ENCODE data around the gene CLEC20A. TPM values are rescaled to one million over a fixed set of nuclear protein-coding genes. Genes with fewer than 3 reads are reported as not detected.

CLEC20A gene
- polyA plus RNA-seq, 6 donors from 2014 or later: 2.7 to 50.3 (median 21.3) TPM

GRCh38 chr1:178490136-178490535 lies 6.6 kb downstream of the CLEC20A start:
- H3K27ac Mint-ChIP-seq: no peak overlapping the region
- no peaks in the 10 kb centered on the region for H3K36me3 Mint-ChIP-seq
- H3K9me3 Mint-ChIP-seq: no peaks in the 10 kb centered on the region
- H3K27me3 Mint-ChIP-seq: no peaks in the 10 kb centered on the region
- peak overlapping the region in 2 of 8 donors; percentile 18 to 70 for H3K4me3 Mint-ChIP-seq
- DNase-seq: no peak
- H3K4me1 Mint-ChIP-seq: peaks cover 21 to 30% (median 29%) of the 10 kb centered on the region in 3 donors
- no peak for ATAC-seq (ENCODE audit: low read depth in 2 of 2)

DNA sequence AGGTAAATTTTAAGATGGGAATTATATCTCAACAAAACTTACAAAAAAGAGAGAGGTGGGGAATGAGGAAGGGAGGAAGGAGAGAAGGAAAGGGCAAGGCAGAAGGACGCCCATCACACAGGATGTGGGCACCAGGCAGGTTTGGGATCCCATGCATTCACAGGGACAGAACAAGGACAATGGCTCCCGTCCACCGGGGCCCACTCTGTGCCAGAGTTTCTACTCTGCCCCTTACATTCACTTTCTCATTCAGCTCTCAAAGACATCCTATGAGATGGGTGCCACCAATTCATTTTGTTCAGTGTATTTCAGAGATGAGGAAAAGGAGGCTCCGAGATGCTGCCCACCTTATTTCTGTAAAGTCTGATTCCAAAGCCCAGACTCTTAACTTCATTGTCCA lies 7.4 kb downstream of the CLEC20A start:
- H3K27ac Mint-ChIP-seq: no peak overlapping the region
- no peak overlapping the region for H3K4me3 Mint-ChIP-seq
- ATAC-seq (ENCODE audit: low read depth in 2 of 2) (no peak), DNase-seq (no peak)
- no peaks in the 10 kb centered on the region for H3K27me3 Mint-ChIP-seq
- H3K9me3 Mint-ChIP-seq: no peaks in the 10 kb centered on the region
- no peaks in the 10 kb centered on the region for H3K36me3 Mint-ChIP-seq
- peaks cover 27 to 36% (median 36%) of the 10 kb centered on the region in 3 donors for H3K4me1 Mint-ChIP-seq

DNA sequence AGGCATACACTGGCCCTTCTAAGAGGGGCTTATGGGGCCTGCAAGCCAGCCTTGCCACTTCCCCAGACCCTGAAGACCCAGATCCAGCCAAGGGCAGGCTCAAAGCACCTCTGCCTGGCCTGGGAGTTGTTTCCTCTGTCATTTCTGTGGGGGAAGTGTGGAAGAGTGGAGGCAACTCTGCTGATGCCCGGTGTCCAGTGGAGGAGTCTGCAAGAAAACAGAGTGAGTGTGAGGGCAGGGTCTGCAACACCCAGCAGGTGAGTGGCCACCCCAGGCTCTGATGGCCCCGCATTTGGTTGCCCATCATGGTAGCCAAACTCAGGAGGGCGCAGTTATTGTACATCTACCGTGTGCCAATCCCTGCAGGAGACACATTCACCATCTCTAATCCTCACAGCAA lies 8.4 kb downstream of the CLEC20A start:
- Mint-ChIP-seq H3K4me1 (peaks cover 32 to 44% (median 41%) of the 10 kb centered on the region in 3 donors), H3K27ac (peak overlapping the region in 3 of 6 donors; percentile 72 to 95 (median 84)), H3K36me3 (no peaks in the 10 kb centered on the region), H3K27me3 (no peaks in the 10 kb centered on the region), H3K4me3 (peak overlapping the region in 4 of 8 donors; percentile 20 to 69 (median 46)), H3K9me3 (no peaks in the 10 kb centered on the region)
- ATAC-seq (ENCODE audit: low read depth in 2 of 2): no peak
- no peak for DNase-seq

DNA sequence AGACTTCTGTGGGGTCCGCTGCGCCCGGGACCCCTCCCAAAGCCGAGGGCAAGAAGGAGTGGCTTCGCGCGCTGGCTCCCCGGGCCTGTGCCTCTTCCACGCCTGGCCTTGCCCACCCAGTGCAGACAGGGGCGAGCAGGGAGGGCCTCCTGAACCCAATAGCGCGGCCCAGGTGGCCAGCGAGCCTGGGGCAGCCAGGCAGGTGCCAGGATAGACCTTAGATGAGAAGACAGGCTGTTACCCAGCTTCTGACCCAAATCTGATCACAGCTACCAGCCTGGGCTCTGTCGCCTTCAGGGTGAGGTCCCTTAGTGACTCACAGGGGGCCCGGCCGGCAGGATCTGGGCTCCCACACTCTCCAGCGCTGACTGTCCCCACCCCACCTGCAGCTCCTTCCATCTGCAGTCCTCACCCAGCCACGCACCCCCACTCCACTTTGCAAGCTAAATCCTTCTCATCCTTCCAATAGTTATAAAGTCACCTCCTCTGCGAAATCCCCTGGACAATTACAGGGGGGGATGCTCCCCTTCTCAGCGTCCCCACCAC lies 9.6 kb downstream of the CLEC20A start:
- Mint-ChIP-seq H3K4me1 (peaks cover 32 to 46% (median 37%) of the 10 kb centered on the region in 3 donors), H3K36me3 (no peaks in the 10 kb centered on the region), H3K27ac (peak overlapping the region; percentile 72 to 97 (median 95)), H3K9me3 (no peaks in the 10 kb centered on the region), H3K4me3 (peak overlapping the region; percentile 58 to 84 (median 78)), H3K27me3 (no peaks in the 10 kb centered on the region)
- ATAC-seq (ENCODE audit: low read depth in 2 of 2): peak; percentile 32 to 43
- DNase-seq: no peak

GRCh38 chr1:178486100-178487069 lies 10.4 kb downstream of the CLEC20A start:
- peak overlapping the region in 5 of 6 donors; percentile 41 to 97 (median 83) for H3K27ac Mint-ChIP-seq
- ATAC-seq (ENCODE audit: low read depth in 2 of 2) (peak; percentile 58 to 67), DNase-seq (peak; percentile 51)
- H3K36me3 Mint-ChIP-seq: no peaks in the 10 kb centered on the region
- H3K27me3 Mint-ChIP-seq: no peaks in the 10 kb centered on the region
- peak overlapping the region; percentile 58 to 84 (median 76) for H3K4me3 Mint-ChIP-seq
- no peaks in the 10 kb centered on the region for H3K9me3 Mint-ChIP-seq
- H3K4me1 Mint-ChIP-seq: peaks cover 32 to 46% (median 35%) of the 10 kb centered on the region in 3 donors

DNA sequence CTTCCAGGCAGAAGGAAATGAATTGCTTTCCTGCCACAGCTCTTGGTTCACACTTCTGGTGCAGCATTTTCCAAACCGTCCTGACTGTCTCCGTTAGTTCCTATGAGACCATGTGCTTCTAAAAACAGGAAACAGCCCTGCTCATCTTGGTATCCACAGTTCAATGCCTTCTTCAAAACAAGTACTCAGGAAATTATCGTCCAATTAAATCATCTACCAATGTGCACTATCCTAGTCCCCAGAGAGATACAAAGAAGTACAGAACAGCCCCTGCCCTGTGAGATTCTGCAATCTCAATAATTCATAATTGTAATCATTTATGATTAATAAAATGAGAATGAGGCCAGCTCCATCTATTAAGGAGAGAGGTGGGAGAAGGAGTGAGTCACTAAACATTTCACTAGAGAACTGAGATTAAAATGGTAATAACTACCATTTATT lies 11.2 kb downstream of the CLEC20A start:
- Mint-ChIP-seq H3K4me3 (peak overlapping the region; percentile 58 to 83 (median 74)), H3K27me3 (no peaks in the 10 kb centered on the region), H3K36me3 (no peaks in the 10 kb centered on the region), H3K4me1 (peaks cover 32 to 46% (median 34%) of the 10 kb centered on the region in 3 donors), H3K27ac (peak overlapping the region; percentile 41 to 97 (median 82)), H3K9me3 (no peaks in the 10 kb centered on the region)
- peak; percentile 27 for DNase-seq
- peak; percentile 58 to 62 for ATAC-seq (ENCODE audit: low read depth in 2 of 2)

DNA sequence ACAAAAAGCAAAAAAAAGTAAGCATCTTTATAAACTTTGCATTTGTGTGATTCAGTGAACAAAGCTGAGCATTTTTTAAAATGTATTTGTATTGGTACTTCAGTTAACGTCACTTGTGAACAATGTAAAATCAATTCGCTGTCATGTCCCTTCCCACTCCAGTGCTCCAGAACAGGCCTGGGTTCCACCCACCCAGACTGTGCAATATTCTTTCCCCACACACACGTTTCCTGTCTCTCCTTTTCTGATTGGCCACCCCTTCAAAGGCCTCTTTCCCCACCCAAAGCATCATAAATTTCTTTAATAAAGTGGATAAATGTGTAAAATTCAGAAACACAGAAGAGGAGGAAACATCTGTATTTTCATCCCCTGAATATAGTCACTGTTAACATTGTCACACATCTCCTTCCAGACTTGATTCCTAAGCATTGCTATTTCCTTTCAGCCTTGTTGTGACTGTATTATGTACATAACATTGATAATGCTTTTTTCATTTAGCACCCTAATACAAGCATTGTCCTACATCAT lies 12.0 kb downstream of the CLEC20A start:
- Mint-ChIP-seq H3K9me3 (no peaks in the 10 kb centered on the region), H3K27ac (peak overlapping the region in 5 of 6 donors; percentile 1 to 97 (median 90)), H3K4me3 (peak overlapping the region; percentile 12 to 81 (median 70)), H3K36me3 (no peaks in the 10 kb centered on the region), H3K4me1 (peaks cover 32 to 46% (median 34%) of the 10 kb centered on the region in 3 donors), H3K27me3 (no peaks in the 10 kb centered on the region)
- ATAC-seq (ENCODE audit: low read depth in 2 of 2) (peak in 1 of 2 donors; percentile 20), DNase-seq (peak; percentile 9)

DNA sequence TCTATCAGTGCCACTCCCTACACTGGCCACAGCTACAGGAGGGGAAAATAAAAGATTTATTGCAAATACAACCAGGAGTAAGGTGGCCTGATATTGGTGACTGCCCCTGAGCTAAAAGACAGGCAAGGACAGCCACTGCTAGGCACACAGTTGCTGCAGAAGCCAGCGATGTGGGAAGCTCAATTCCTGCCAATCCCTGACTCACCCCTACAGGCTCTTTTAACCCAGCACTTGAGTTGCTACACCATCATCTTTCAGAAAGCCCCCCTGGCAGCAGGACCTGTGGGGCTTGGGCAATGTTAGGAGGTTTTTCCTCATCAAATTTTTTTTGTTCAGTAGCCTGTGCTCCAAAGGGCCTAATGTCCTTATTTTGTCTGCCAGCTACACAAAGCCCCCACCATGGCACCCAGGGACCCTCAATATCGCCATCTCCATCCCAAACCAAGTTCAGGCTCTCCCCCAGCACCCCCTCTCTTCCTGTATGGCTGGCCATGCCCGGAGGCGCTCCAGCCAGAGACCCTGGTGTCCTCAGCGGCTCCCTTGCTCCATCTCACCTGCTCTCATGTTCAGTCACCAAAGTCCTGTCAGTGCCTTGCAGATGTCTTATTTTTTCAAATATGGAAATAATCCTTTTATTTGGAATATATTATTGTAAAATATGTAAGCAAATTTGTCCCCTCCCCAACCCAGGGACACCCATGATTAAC lies 13.4 kb downstream of the CLEC20A start:
- ATAC-seq (ENCODE audit: low read depth in 2 of 2): no peak
- no peaks in the 10 kb centered on the region for H3K9me3 Mint-ChIP-seq
- H3K27me3 Mint-ChIP-seq: no peaks in the 10 kb centered on the region
- H3K4me3 Mint-ChIP-seq: peak overlapping the region in 1 of 8 donors; percentile 33
- H3K4me1 Mint-ChIP-seq: peaks cover 32 to 44% (median 34%) of the 10 kb centered on the region in 3 donors
- DNase-seq: no peak
- no peaks in the 10 kb centered on the region for H3K36me3 Mint-ChIP-seq
- H3K27ac Mint-ChIP-seq: peak overlapping the region in 4 of 6 donors; percentile 43 to 97 (median 58)

DNA sequence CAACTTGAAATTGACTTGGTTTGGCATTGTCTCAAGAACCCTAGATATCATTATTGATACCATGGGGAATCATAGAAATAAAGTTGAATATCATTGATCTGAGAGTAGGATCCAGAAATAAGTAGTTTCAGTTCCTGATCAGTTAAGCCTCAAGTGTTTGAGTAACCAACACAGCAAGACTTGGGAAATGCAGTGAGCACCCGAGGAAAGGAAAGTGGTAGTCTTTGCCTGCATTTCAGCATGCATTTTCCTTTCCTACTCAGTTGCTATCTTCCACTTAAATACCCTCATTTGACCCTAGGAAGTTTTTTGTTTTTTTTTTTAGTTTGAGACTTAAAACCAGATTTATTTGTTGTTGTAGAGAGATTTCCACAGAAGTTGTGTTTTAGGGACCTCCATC lies 18.9 kb downstream of the CLEC20A start:
- H3K9me3 Mint-ChIP-seq: no peaks in the 10 kb centered on the region
- no peaks in the 10 kb centered on the region for H3K4me1 Mint-ChIP-seq
- no peak overlapping the region for H3K27ac Mint-ChIP-seq
- ATAC-seq (ENCODE audit: low read depth in 2 of 2) (no peak), DNase-seq (no peak)
- H3K27me3 Mint-ChIP-seq: no peaks in the 10 kb centered on the region
- no peaks in the 10 kb centered on the region for H3K36me3 Mint-ChIP-seq
- no peak overlapping the region for H3K4me3 Mint-ChIP-seq

DNA sequence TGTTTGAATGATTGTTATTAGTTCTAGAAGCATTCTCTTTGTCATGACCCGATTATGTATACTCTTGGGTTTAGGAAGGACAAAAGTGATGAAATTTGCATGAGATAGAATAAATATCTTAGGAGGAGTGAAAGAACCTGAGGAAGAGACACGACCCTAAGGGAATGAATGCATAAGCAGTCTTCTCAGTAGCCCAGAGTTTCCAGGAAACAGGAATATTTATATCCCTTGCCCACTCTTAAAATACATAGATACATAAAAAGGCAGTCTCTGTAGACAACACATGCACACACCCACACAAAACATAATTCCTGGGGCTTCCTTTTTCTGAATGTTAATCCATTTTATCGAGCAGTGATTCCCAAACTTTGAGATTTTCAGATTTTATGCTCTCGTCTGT lies 19.4 kb downstream of the CLEC20A start:
- DNase-seq (no peak), ATAC-seq (ENCODE audit: low read depth in 2 of 2) (no peak)
- no peaks in the 10 kb centered on the region for H3K4me1 Mint-ChIP-seq
- H3K27me3 Mint-ChIP-seq: no peaks in the 10 kb centered on the region
- no peak overlapping the region for H3K27ac Mint-ChIP-seq
- no peaks in the 10 kb centered on the region for H3K9me3 Mint-ChIP-seq
- H3K4me3 Mint-ChIP-seq: no peak overlapping the region
- no peaks in the 10 kb centered on the region for H3K36me3 Mint-ChIP-seq

- Mint-ChIP-seq H3K4me3 (no peak overlapping the region), H3K4me1 (no peaks in the 10 kb centered on the region), H3K36me3 (no peaks in the 10 kb centered on the region), H3K9me3 (no peaks in the 10 kb centered on the region), H3K27ac (no peak overlapping the region), H3K27me3 (no peaks in the 10 kb centered on the region)
- ATAC-seq (ENCODE audit: low read depth in 2 of 2) (no peak), DNase-seq (no peak)
Measured at GRCh38 chr1:178472531-178472930, 24.2 kb downstream of the CLEC20A start.

DNA sequence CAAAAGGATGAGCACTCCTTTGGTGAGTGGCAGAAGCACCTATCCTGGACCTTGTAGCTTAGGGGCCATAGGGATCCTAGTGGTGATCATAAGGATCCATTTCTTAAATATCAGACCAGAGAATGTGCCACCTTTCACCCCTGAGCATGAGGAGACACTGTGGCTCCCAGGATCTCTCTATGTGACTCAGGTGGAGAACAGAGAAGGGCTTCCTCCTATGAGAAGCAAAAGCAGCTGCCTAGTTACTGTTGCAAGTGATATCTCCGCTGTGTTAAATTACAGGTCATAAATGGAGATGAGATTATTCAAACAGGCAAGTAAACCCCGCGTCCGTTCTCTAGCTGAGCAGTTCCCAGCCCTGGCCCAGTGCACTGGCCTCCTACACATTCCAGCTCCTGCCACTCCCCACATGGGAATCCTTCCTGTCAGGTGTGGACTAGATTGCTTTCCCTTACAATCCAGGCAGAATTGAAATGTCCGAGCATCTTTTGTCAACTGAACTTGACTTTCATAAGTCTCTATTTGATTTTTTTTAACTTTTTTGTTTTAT lies 26.3 kb downstream of the CLEC20A start:
- Mint-ChIP-seq H3K4me3 (no peak overlapping the region), H3K27ac (peak overlapping the region in 1 of 6 donors; percentile 27), H3K9me3 (no peaks in the 10 kb centered on the region), H3K27me3 (no peaks in the 10 kb centered on the region), H3K4me1 (no peaks in the 10 kb centered on the region), H3K36me3 (no peaks in the 10 kb centered on the region)
- ATAC-seq (ENCODE audit: low read depth in 2 of 2): no peak
- no peak for DNase-seq

DNA sequence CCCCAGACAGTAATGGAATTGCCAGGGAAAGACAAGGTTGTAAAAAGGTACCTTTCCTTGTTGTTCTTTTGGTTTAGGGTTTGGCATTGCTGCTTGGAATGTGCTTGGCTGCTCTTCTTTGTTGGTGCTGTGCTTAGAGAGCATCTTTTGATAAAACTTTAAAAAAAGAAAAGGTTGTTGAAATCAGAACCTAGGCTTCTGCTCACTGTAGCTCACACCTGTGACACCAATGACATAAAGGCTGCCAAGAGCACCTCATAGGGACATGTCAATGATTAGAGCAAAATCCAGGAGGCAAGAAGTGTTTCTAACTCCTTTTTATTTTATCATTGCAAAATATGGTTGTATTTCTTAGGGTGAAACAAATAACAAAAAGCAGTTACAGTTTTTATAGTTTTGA lies 28.9 kb downstream of the CLEC20A start:
- H3K27me3 Mint-ChIP-seq: no peaks in the 10 kb centered on the region
- DNase-seq (no peak), ATAC-seq (ENCODE audit: low read depth in 2 of 2) (no peak)
- H3K4me3 Mint-ChIP-seq: no peak overlapping the region
- H3K36me3 Mint-ChIP-seq: no peaks in the 10 kb centered on the region
- H3K4me1 Mint-ChIP-seq: no peaks in the 10 kb centered on the region
- no peak overlapping the region for H3K27ac Mint-ChIP-seq
- H3K9me3 Mint-ChIP-seq: no peaks in the 10 kb centered on the region
